Endothelial cell of umbilical vein (primary cell): ENCODE measurements around the gene ACOT11. TPM values are rescaled to one million over a fixed set of nuclear protein-coding genes. Genes with fewer than 3 reads are reported as not detected.

Experiments used
- BruUV-seq: library from RNA; stranded (reverse); fragments of 400-500 nt; replicated peaks from 2 replicates; lab custom pipeline; 2021; lab: Mats Ljungman, UMichigan
- CTCF ChIA-PET: fragments of 300-600, 350-600 bp; sonication (Branson Sonifier 250); formaldehyde crosslinking; loops from one replicate; lab custom pipeline; 2021; ENCODE audit warnings: antibody characterized with exemption, inconsistent platforms; lab: Charles Lee
- POLR2A ChIA-PET: fragments of 300-600, 350-600 bp; sonication (Branson Sonifier 250); formaldehyde crosslinking; loops from one replicate; lab custom pipeline; 2021; ENCODE audit warnings: antibody characterized with exemption, inconsistent platforms; lab: Charles Lee
- DNase-seq: peaks from one replicate; pipeline ENCODE4 v3.0.0-alpha.2; 2011; ENCODE audit warnings: low read depth, low spot score
- FAIRE-seq: peaks from 2 replicates; lab custom pipeline; 2011; peaks lifted over from hg19 to GRCh38; lab: Jason Lieb, UNC
- H2AFZ ChIP-seq: 2 replicates; pipeline ENCODE4 v1.6.0; 2012; ENCODE audit warnings: low read depth, low read length, control low read depth, inconsistent platforms
- H3K27ac ChIP-seq: 2 replicates; pipeline ENCODE4 v1.5.1; 2011; ENCODE audit warnings: low read depth, mild to moderate bottlenecking, control low read depth, low read length, moderate library complexity; ENCODE audit not compliant: insufficient read depth
- H3K27me3 ChIP-seq, 2 experiments: 2 replicates each; pipeline versions ENCODE4 v1.6.0 to v1.6.1; 2011; ENCODE audit warnings: low read length in 2 of 2, mixed read lengths in 1 of 2; ENCODE audit not compliant: control insufficient read depth in 2 of 2, insufficient read depth in 2 of 2
- H3K36me3 ChIP-seq, 2 experiments: 2 replicates in 1 of 2; 3 replicates in 1 of 2; pipeline ENCODE4 v1.5.1; 2011; ENCODE audit warnings: low read length in 2 of 2, mild to moderate bottlenecking in 1 of 2, moderate library complexity in 1 of 2; ENCODE audit not compliant: control insufficient read depth in 2 of 2, insufficient read depth in 2 of 2; ENCODE audit errors: extremely low read depth in 1 of 2
- H3K4me1 ChIP-seq: 3 replicates; pipeline ENCODE4 v1.5.1; 2011; ENCODE audit warnings: mild to moderate bottlenecking, low read length; ENCODE audit not compliant: control insufficient read depth, insufficient read depth; ENCODE audit errors: extremely low read depth
- H3K4me2 ChIP-seq: 2 replicates; pipeline ENCODE4 v1.6.1; 2011; ENCODE audit warnings: low read length, control low read depth, mixed read lengths; ENCODE audit not compliant: insufficient read depth
- H3K4me3 ChIP-seq, 3 experiments: fragments of 200-600 bp in 1 of 3; sonication (generic), shearing (Covaris generic) in 1 of 3; replicated peaks in 1 of 3; 2 replicates each; pipeline ENCODE4 v1.5.1; 2011 to 2016; ENCODE audit warnings: control low read depth in 3 of 3, low read length in 3 of 3, mild to moderate bottlenecking in 2 of 3, inconsistent platforms in 1 of 3, low read depth in 1 of 3, moderate library complexity in 1 of 3; ENCODE audit not compliant: insufficient read depth in 1 of 3
- H3K79me2 ChIP-seq: 2 replicates; pipeline ENCODE4 v1.6.0; 2012; ENCODE audit warnings: low read length, inconsistent platforms; ENCODE audit not compliant: control insufficient read depth, insufficient read depth
- H3K9ac ChIP-seq: replicated peaks from 2 replicates; pipeline ENCODE3; 2011; ENCODE audit warnings: low read length, control low read depth; ENCODE audit not compliant: insufficient read depth; ENCODE audit errors: extremely low read depth
- H3K9me1 ChIP-seq: replicated peaks from 3 replicates; pipeline ENCODE4 v1.6.0; 2011; ENCODE audit warnings: mild to moderate bottlenecking, low read length; ENCODE audit not compliant: control insufficient read depth, insufficient read depth; ENCODE audit errors: extremely low read depth
- H3K9me3 ChIP-seq: replicated peaks from 2 replicates; pipeline ENCODE4 v1.5.1; 2012; ENCODE audit warnings: low read length, inconsistent platforms; ENCODE audit not compliant: control insufficient read depth, insufficient read depth
- H4K20me1 ChIP-seq: replicated peaks from 2 replicates; pipeline ENCODE3; 2011; ENCODE audit warnings: mild to moderate bottlenecking, low read length; ENCODE audit not compliant: control insufficient read depth, insufficient read depth; ENCODE audit errors: extremely low read depth
- EZH2 ChIP-seq: IDR thresholded peaks from 2 replicates; pipeline ENCODE4 v1.6.1; 2012; ENCODE audit warnings: borderline replicate concordance, low read depth, mild to moderate bottlenecking, moderate library complexity, low read length, inconsistent platforms; ENCODE audit not compliant: severe bottlenecking
- FOS ChIP-seq: IDR thresholded peaks from 2 replicates; pipeline ENCODE4 v1.6.1; 2011; ENCODE audit warnings: mild to moderate bottlenecking, low read length, moderate library complexity, borderline replicate concordance; ENCODE audit not compliant: insufficient read depth
- GATA2 ChIP-seq: IDR thresholded peaks from 2 replicates; pipeline ENCODE4 v1.7.0; 2011; ENCODE audit warnings: low read depth, mild to moderate bottlenecking, moderate library complexity, mixed read lengths, low read length; ENCODE audit not compliant: insufficient read length, insufficient read depth
- JUN ChIP-seq: IDR thresholded peaks from 2 replicates; pipeline ENCODE4 v1.6.1; 2011; ENCODE audit warnings: borderline replicate concordance, low read depth; ENCODE audit not compliant: insufficient read length, insufficient read depth
- MYC ChIP-seq: IDR thresholded peaks from one replicate; pipeline ENCODE4 v1.6.1; 2011; ENCODE audit warnings: mild to moderate bottlenecking, low read depth, low read length
- POLR2A ChIP-seq: IDR thresholded peaks from 2 replicates; pipeline ENCODE4 v1.6.1; 2012; ENCODE audit warnings: low read depth, mild to moderate bottlenecking, control low read depth, low read length
- POLR2AphosphoS5 ChIP-seq: IDR thresholded peaks from 2 replicates; pipeline ENCODE4 v1.6.1; 2012; ENCODE audit warnings: low read depth, mild to moderate bottlenecking, control low read depth, low read length, moderate library complexity; ENCODE audit not compliant: insufficient read depth
- dilution Hi-C: fragments of 300-500 bp; cut with MboI; formaldehyde crosslinking; loops from one replicate; pipeline ENCODE4 v1.15.0; 2019; ENCODE audit warnings: low sequenced_read_pairs; ENCODE audit not compliant: extremely low pct_ligation_motif_present
- intact Hi-C: fragments of 100-400 bp; cut with micrococcal nuclease; formaldehyde crosslinking; loops from one replicate; pipeline ENCODE4 v1.10.0; 2022
- polyA plus RNA-seq, 4 experiments: library from polyadenylated mRNA; depleted of rRNA in 3 of 4; stranded (reverse) in 3 of 4; unstranded in 1 of 4; fragments of >200 nt; gene quantifications; 2 replicates each; pipeline versions ENCODE4 v1.2.1 to v1.2.3, GENCODE V29; 2011 to 2012; ENCODE audit warnings: missing spikeins in 1 of 4
- total RNA-seq: library from RNA; stranded (reverse); gene quantifications from 2 replicates; pipeline ENCODE4 v1.2.3, GENCODE V29; 2021
- TF ChIP-seq, protein P1 (sequence below), 2 donors: IDR thresholded peaks; 1 replicate in 1 of 2; 2 replicates in 1 of 2; pipeline ENCODE4 v1.5.1; 2011; ENCODE audit warnings: low read length in 2 of 2, mild to moderate bottlenecking in 2 of 2, moderate library complexity in 2 of 2, control low read depth in 1 of 2, inconsistent platforms in 1 of 2, low read depth in 1 of 2; ENCODE audit not compliant: insufficient read depth in 1 of 2; ENCODE audit errors: extremely low read depth in 1 of 2
- TF ChIP-seq, protein P2 (sequence below): IDR thresholded peaks from 2 replicates; pipeline ENCODE4 v1.6.1; 2011; ENCODE audit not compliant: insufficient read depth, insufficient read length

Gene ACOT11
- total and polyA plus RNA-seq, 2 donors (not counting 3 experiments of a cell fraction or from before 2014, with no cell fraction given): 4.5 to 5.4 TPM

DNA sequence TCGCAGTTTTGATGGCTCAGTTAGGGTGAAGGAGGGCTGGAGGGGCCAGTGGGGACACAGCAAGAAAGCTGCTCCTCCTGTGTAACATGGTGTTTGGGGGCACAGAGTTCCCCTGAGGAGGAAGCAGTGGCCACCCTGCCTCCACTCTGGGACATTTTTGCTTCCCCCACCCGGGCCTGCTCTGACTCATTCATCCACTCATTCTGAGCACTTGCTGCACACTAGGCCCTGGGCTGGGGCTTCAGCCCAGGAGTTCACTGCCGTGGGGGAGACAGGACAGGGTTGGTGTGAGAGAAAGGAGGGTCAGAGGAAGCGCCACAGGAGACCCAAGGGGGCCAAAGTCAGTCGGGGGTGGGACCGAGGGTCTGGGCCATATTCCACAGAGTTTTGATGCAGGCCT is 41.4 kb upstream of the ACOT11 start:
- Histone ChIP-seq H3K9me1 (no peaks in the 10 kb centered on the region), H3K9me3 (no peaks in the 10 kb centered on the region), H3K36me3 (no peaks in the 10 kb centered on the region), H3K4me2 (no peak overlapping the region), H3K4me3 (no peak overlapping the region), H3K27me3 (peaks cover 0 to 1% of the 10 kb centered on the region in 2 experiments), H4K20me1 (no peaks in the 10 kb centered on the region), H2AFZ (no peak overlapping the region), H3K4me1 (no peaks in the 10 kb centered on the region), H3K79me2 (no peaks in the 10 kb centered on the region), H3K27ac (no peak overlapping the region), H3K9ac (no peak overlapping the region)
- FAIRE-seq (no peak), DNase-seq (no peak)
- dilution Hi-C loops (no loop called here), intact Hi-C loops (no loop called here)
- no TSS peak for BruUV-seq
- POLR2A ChIA-PET: no interaction called here
- TF ChIP-seq EZH2 (no peak), GATA2 (no peak), FOS (peak; percentile 34), POLR2A (no peak)
- CTCF ChIA-PET: interaction anchor here (1.7 kb wide), 1 partner anchor 385 kb away, joined by 4 read pairs; no protein-coding TSS in a partner anchor

DNA sequence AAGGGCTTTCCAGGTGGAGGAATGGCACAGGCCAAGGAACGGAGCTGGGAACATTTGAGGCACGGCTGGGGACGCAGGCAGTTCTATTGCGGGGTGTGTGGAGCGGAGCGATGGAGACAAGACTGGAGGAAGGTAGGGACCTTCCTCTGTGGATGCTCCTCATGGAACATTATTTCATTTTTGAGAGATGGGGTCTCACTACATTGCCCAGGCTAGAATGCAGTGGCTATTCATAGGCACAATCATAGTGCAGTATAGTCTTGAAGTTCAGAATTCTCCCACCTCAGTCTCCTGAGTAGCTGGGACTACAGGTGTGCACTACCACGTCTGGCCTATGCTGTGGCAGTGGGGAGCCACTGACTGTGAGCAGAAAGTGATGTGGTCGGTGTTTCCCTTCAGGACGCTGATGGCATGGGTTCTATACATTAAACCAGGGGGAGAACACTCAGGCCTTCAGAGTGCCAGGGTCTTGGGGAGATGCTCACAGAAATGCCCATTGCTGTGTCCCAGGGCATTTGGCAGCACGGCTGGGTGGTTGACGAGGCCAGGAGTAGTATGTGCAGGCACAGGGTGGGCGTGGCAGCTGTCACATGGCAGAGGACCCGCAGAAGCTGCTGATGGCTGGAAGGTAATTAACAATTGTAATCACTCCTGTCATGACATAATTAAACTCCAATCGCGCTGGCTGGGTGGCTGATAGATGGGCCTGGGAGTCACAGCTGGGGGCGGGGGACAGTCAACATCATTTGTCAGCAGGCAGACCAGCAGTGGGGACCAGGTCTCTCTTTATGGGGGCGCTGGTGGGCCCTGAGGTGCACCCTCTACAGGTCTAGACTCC is 40.8 kb upstream of the ACOT11 start:
- intact Hi-C loops (no loop called here), dilution Hi-C loops (no loop called here)
- no peak for FAIRE-seq
- Histone ChIP-seq H3K79me2 (no peaks in the 10 kb centered on the region), H3K27me3 (no peaks in the 10 kb centered on the region), H3K27ac (no peak overlapping the region), H3K36me3 (no peaks in the 10 kb centered on the region), H3K9ac (no peak overlapping the region), H3K4me2 (no peak overlapping the region), H2AFZ (no peak overlapping the region), H3K4me3 (no peak overlapping the region), H3K9me3 (no peaks in the 10 kb centered on the region), H4K20me1 (no peaks in the 10 kb centered on the region), H3K4me1 (no peaks in the 10 kb centered on the region), H3K9me1 (no peaks in the 10 kb centered on the region)
- TF ChIP-seq JUN (no peak), POLR2AphosphoS5 (no peak), GATA2 (no peak), POLR2A (no peak), FOS (no peak), EZH2 (no peak), MYC (no peak)
- TF ChIP-seq, protein P1, sequence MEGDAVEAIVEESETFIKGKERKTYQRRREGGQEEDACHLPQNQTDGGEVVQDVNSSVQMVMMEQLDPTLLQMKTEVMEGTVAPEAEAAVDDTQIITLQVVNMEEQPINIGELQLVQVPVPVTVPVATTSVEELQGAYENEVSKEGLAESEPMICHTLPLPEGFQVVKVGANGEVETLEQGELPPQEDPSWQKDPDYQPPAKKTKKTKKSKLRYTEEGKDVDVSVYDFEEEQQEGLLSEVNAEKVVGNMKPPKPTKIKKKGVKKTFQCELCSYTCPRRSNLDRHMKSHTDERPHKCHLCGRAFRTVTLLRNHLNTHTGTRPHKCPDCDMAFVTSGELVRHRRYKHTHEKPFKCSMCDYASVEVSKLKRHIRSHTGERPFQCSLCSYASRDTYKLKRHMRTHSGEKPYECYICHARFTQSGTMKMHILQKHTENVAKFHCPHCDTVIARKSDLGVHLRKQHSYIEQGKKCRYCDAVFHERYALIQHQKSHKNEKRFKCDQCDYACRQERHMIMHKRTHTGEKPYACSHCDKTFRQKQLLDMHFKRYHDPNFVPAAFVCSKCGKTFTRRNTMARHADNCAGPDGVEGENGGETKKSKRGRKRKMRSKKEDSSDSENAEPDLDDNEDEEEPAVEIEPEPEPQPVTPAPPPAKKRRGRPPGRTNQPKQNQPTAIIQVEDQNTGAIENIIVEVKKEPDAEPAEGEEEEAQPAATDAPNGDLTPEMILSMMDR (IDR thresholded peaks at IDR 0.05; ENCODE audit: extremely low read depth in 1 of 2, insufficient read depth in 1 of 2, low read depth in 1 of 2, low read length in 2 of 2): no peak
- TF ChIP-seq, protein P2, sequence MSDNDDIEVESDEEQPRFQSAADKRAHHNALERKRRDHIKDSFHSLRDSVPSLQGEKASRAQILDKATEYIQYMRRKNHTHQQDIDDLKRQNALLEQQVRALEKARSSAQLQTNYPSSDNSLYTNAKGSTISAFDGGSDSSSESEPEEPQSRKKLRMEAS: no peak
- no TSS peak for BruUV-seq
- POLR2A ChIA-PET: no interaction called here
- DNase-seq: no peak
- CTCF ChIA-PET: interaction anchor here (1.7 kb wide), 1 partner anchor 386 kb away, joined by 4 read pairs; no protein-coding TSS in a partner anchor
